Stimulated activated CD4-positive, alpha-beta T cell treated with anti-CD3 and anti-CD28 coated beads, Interleukin-15, amount 100 ng/mL, for 24 hours (primary cell): ENCODE measurements around the gene RIN2.
A peak's percentile ranks its signal among the peaks of the same experiment; 100 is the strongest.

Experiments used
- DNase-seq: peaks from one replicate; pipeline ENCODE4 v3.0.0-alpha.2; 2020

RIN2 gene

GRCh38 chr20:19765913-19766312 lies 7.9 kb downstream of the RIN2 start:
- DNase-seq: no peak

- DNase-seq: no peak
Measured at GRCh38 chr20:19767070-19767469, 9.0 kb downstream of the RIN2 start.

- no peak for DNase-seq
Measured at GRCh38 chr20:19768325-19768842, 10.3 kb downstream of the RIN2 start.

GRCh38 chr20:19769507-19769906 lies 11.4 kb downstream of the RIN2 start:
- no peak for DNase-seq

GRCh38 chr20:19770375-19770774 lies 12.3 kb downstream of the RIN2 start:
- no peak for DNase-seq

- DNase-seq: no peak
Measured at GRCh38 chr20:19771031-19771430, 13.0 kb downstream of the RIN2 start.

- DNase-seq: no peak
Measured at GRCh38 chr20:19773471-19773870, 15.4 kb downstream of the RIN2 start.

GRCh38 chr20:19774135-19774933 lies 16.3 kb downstream of the RIN2 start:
- no peak for DNase-seq

- DNase-seq: no peak
Measured at GRCh38 chr20:19775353-19776253, 17.5 kb downstream of the RIN2 start.

GRCh38 chr20:19777315-19777714 lies 19.3 kb downstream of the RIN2 start:
- DNase-seq: no peak

- no peak for DNase-seq
Measured at GRCh38 chr20:19777981-19778380, 19.9 kb downstream of the RIN2 start.

- DNase-seq: no peak
Measured at GRCh38 chr20:19778404-19778803, 20.3 kb downstream of the RIN2 start.

GRCh38 chr20:19779634-19780033 lies 21.6 kb downstream of the RIN2 start:
- DNase-seq: no peak

GRCh38 chr20:19780261-19780660 lies 22.2 kb downstream of the RIN2 start:
- DNase-seq: no peak

GRCh38 chr20:19781235-19781634 lies 23.2 kb downstream of the RIN2 start:
- no peak for DNase-seq

GRCh38 chr20:19782669-19783068 lies 24.6 kb downstream of the RIN2 start:
- no peak for DNase-seq

- DNase-seq: no peak
Measured at GRCh38 chr20:19783966-19784401, 25.9 kb downstream of the RIN2 start.

GRCh38 chr20:19784511-19785172 lies 26.6 kb downstream of the RIN2 start:
- peak; percentile 41 for DNase-seq

- DNase-seq: no peak
Measured at GRCh38 chr20:19785173-19785982, 27.3 kb downstream of the RIN2 start.

- DNase-seq: no peak
Measured at GRCh38 chr20:19785983-19786285, 27.9 kb downstream of the RIN2 start.

- DNase-seq: no peak
Measured at GRCh38 chr20:19786311-19786710, 28.3 kb downstream of the RIN2 start.

GRCh38 chr20:19787366-19787765 lies 29.3 kb downstream of the RIN2 start:
- DNase-seq: no peak
